ENCODE results near the gene ATAD5.

DNA sequence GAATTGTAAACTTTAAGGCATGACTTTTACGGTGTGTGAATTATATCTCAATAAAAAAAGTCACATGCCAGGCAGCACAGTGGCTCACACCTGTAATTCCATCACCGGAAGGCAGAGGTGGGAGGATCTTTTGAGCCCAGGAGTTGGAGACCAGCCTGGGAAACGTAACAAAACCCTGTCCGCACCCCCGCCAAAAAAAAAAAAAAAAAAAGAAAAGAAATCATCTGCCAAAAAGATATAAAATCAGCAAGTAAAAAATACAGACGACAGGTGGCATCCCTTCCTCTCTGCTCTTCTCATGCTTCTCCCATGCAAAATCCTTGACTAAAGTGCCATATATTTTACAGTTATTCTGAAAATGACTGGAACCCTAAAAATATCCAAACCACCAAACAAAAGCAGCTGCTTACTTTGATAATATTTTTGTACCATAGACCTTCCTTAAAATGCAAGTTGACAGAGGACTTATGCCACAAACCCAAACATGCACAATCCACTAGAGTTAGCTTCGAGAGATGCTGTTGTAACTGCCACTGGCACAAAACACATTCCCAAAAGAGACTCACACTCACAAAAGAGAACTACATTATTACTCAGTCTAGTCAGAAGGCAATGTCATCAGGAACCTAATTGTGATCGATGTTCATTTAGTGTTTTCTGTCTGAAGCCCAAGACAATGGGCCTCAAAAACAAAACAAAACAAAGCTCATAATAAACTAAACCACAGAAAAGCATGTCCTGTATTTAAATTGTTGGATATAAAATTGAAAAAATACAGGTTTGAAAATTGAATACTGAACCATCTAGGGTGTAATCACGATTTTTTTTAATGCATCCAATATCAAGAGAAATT, 9.7 kb upstream of the ATAD5 start:
- TF ChIP-seq, protein P1, sequence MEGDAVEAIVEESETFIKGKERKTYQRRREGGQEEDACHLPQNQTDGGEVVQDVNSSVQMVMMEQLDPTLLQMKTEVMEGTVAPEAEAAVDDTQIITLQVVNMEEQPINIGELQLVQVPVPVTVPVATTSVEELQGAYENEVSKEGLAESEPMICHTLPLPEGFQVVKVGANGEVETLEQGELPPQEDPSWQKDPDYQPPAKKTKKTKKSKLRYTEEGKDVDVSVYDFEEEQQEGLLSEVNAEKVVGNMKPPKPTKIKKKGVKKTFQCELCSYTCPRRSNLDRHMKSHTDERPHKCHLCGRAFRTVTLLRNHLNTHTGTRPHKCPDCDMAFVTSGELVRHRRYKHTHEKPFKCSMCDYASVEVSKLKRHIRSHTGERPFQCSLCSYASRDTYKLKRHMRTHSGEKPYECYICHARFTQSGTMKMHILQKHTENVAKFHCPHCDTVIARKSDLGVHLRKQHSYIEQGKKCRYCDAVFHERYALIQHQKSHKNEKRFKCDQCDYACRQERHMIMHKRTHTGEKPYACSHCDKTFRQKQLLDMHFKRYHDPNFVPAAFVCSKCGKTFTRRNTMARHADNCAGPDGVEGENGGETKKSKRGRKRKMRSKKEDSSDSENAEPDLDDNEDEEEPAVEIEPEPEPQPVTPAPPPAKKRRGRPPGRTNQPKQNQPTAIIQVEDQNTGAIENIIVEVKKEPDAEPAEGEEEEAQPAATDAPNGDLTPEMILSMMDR (IDR thresholded peaks at IDR 0.05) = no peak
- no peak for TF ChIP-seq POLR2A (IDR thresholded peaks at IDR 0.05)
